Omental fat pad (tissue), 4 donors: Measurements from ENCODE around the gene IFNA4. TPM values are rescaled to one million over a fixed set of nuclear protein-coding genes. Genes with fewer than 3 reads are reported as not detected.
"Not testable (repeated sequence)": the region's sequence is repeated elsewhere in the genome, so short reads cannot be mapped to it uniquely, and the experiment has no call there.

ENCODE experiments used
- ATAC-seq: fragments of 150-250 bp; one replicate; pipeline ENCODE4 v1.9.1; 2016; ENCODE audit warnings: mild to moderate bottlenecking, moderate library complexity; ENCODE audit not compliant: low FRiP score
- DNase-seq: peaks from one replicate; pipeline ENCODE4 v3.0.0-alpha.2; 2019; ENCODE audit warnings: low spot score
- total RNA-seq, 4 donors: library from RNA; depleted of rRNA; stranded (reverse); fragments of >200 nt; gene quantifications; one replicate each; pipeline ENCODE4 v1.1.0, GENCODE V29; 2016
- TF ChIP-seq, protein P1 (sequence below), 3 donors: fragments of 450-650 bp; IDR thresholded peaks; one replicate each; pipeline ENCODE4 v1.5.1; 2016 to 2017; ENCODE audit warnings: antibody characterized with exemption in 3 of 3, mild to moderate bottlenecking in 3 of 3, moderate library complexity in 2 of 3

The IFNA4 gene
- total RNA-seq = not detected

GRCh38 chr9:21187487-21187886 lies at the start of gene IFNA4:
Gene IFNA4, minus strand, starts transcription at chr9:21187587. Its CDS starts 56 bp downstream, at chr9:21187531.
- DNase-seq, ATAC-seq: not testable (repeated sequence)

DNA sequence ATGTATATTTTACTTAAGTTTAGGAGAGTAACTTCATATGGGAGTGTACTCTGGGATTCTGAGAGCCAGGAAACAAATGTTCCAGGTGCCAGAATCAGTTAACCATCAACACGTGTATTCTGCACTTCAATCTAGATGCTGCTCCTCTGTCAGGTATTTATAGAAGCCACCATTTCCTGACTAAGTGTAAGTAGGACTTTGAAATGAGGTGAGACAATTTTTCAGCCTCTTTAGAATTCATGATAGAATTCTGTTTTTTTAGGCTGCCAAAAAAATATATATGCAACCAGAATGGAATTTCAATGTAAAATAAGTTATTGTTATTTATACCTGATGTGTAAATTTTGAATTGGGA lies 49.0 kb upstream of the IFNA4 start:
- ATAC-seq, DNase-seq: not testable (repeated sequence)

- not testable (repeated sequence) for ATAC-seq
Measured at GRCh38 chr9:21235468-21236359, 48.3 kb upstream of the IFNA4 start.

GRCh38 chr9:21234153-21234687 lies 46.8 kb upstream of the IFNA4 start:
- TF ChIP-seq, protein P1, sequence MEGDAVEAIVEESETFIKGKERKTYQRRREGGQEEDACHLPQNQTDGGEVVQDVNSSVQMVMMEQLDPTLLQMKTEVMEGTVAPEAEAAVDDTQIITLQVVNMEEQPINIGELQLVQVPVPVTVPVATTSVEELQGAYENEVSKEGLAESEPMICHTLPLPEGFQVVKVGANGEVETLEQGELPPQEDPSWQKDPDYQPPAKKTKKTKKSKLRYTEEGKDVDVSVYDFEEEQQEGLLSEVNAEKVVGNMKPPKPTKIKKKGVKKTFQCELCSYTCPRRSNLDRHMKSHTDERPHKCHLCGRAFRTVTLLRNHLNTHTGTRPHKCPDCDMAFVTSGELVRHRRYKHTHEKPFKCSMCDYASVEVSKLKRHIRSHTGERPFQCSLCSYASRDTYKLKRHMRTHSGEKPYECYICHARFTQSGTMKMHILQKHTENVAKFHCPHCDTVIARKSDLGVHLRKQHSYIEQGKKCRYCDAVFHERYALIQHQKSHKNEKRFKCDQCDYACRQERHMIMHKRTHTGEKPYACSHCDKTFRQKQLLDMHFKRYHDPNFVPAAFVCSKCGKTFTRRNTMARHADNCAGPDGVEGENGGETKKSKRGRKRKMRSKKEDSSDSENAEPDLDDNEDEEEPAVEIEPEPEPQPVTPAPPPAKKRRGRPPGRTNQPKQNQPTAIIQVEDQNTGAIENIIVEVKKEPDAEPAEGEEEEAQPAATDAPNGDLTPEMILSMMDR (IDR thresholded peaks at IDR 0.05) = no peak
- ATAC-seq = no peak

More at GRCh38 chr9:21235468-21236359, 48.3 kb upstream of the IFNA4 start:
- DNase-seq = not testable (repeated sequence)

DNA sequence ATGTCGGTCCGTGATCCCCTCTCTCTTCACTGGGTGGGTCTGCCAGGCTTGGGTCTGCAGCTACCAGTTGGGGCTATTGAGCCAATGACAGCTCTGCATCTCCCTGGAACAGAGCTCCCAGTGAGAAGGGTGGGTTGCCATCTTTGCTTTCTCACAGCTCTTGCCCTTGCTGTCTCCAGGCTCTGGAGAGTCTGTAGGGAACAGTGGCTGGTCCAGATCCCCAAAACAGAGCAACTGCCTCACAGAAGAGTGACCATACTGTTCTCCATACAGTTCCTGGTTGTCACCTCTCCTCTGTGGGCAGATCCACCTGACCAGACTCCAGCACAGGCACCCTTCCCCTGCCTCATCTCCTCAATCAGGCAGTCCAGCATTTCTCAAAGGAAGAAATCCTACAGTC lies 45.9 kb upstream of the IFNA4 start:
- TF ChIP-seq, protein P1 (IDR thresholded peaks at IDR 0.05) = no peak

More at GRCh38 chr9:21234153-21234687, 46.8 kb upstream of the IFNA4 start:
- no peak for DNase-seq

GRCh38 chr9:21228122-21228521 lies 40.7 kb upstream of the IFNA4 start, which contains the start of gene IFNA17:
Gene IFNA17, minus strand, starts transcription at chr9:21228222. Its CDS starts 49 bp downstream, at chr9:21228173.
- DNase-seq (no peak), ATAC-seq (no peak)
- TF ChIP-seq, protein P1 (IDR thresholded peaks at IDR 0.05) = no peak

More for the DNA sequence above, 45.9 kb upstream of the IFNA4 start:
- ATAC-seq (no peak), DNase-seq (no peak)

DNA sequence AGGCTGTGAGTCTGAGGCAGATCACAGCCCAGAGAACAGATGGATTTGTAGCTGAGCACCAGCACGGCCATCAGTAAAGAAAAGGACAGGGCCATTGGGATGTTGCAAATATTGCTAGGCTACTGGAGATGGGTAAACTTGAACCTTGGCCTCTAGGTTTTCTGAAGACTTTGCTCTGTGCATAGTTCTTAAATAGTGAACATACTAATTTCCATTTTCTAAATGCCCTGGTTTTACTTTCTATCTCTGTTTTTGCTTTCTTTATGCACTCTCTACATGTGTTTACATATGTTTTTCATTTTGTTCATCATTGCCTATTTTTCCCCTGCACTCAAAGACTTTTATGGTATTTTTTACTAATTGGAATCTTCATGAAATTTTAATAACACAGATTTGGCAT lies 29.8 kb upstream of the IFNA4 start, which contains the start of gene IFNA16:
IFNA16 (minus strand) TSS at position 101 of the 400 bp plus-strand sequence; CDS start at position 95, 6 bp downstream.
- not testable (repeated sequence) for DNase-seq, ATAC-seq

GRCh38 chr9:21213411-21214326 lies 26.3 kb upstream of the IFNA4 start:
- not testable (repeated sequence) for ATAC-seq, DNase-seq

DNA sequence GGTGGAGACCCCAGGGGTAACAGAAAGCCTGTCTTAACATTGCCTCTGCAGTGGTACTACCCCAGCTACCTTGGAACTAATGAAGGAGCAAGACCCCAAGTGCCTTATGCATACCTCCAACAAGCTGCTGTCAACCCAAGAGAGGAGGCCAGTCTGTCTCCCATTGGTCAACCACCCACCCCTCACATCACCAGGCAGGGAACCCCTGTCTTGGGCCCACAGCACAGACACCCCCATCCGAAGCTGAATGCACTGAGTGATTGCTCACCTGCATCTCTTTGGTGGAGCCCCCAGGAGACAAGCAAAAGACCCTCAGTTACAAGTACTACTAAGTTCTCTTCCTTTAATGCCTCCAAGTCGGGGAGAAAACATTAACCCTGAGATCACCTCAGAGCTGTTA lies 24.8 kb upstream of the IFNA4 start:
- ATAC-seq, DNase-seq: not testable (repeated sequence)

GRCh38 chr9:21210782-21211181 lies 23.4 kb upstream of the IFNA4 start:
- not testable (repeated sequence) for DNase-seq, ATAC-seq
